ENCODE measurements around the gene SLC22A13. TPM values are rescaled to one million over a fixed set of nuclear protein-coding genes. Genes with fewer than 3 reads are reported as not detected.

SLC22A13 gene
- total and polyA plus RNA-seq, 10 of the 15 experiments (the other 5 are each of a cell fraction or from before 2014, with no cell fraction given), result 0.03 to 0.19 (median 0.11) TPM; not detected in 5

- ChIA-PET SMC1A (ENCODE audit: uncharacterized antibody, unreplicated experiment) (no interaction called here), POLR2A (no interaction called here), CTCF (no interaction called here), RAD21 (ENCODE audit: unreplicated experiment) (no interaction called here)
- Histone ChIP-seq H3K9ac (ENCODE audit: control insufficient read depth, insufficient read depth, low read length) (no peak overlapping the region), H3K79me2 (ENCODE audit: control insufficient read depth, insufficient read depth, low read length) (no peaks in the 10 kb centered on the region), H2AFZ (ENCODE audit: control insufficient read depth, low read depth, low read length) (no peak overlapping the region), H3K36me3 (ENCODE audit: control insufficient read depth in 2 of 2, insufficient read depth in 2 of 2, low read length in 1 of 2) (no peaks in the 10 kb centered on the region), H3K27ac (ENCODE audit: control insufficient read depth, insufficient read depth) (no peak overlapping the region), H3K4me1 (ENCODE audit: control insufficient read depth, insufficient read depth, low read length) (no peaks in the 10 kb centered on the region), H4K20me1 (ENCODE audit: control insufficient read depth, insufficient read depth) (no peaks in the 10 kb centered on the region), H3K4me3 (no peak overlapping the region), H3K4me2 (ENCODE audit: control insufficient read depth, insufficient read depth) (no peak overlapping the region), H3K27me3 (replicated peaks in 1 of 2; ENCODE audit: control insufficient read depth in 2 of 2, insufficient read depth in 2 of 2, low read length in 1 of 2) (no peaks in the 10 kb centered on the region; a peak in 1 of 4 replicates), H3K9me3 (replicated peaks; ENCODE audit: control insufficient read depth, insufficient read depth, low read length) (no peaks in the 10 kb centered on the region; the same call in 2 of the 3 replicates)
- no peak for ATAC-seq
- FAIRE-seq, result no peak
- TF ChIP-seq CBX5 (IDR thresholded peaks at IDR 0.05; ENCODE audit: low read depth) (no peak), NKRF (conservative IDR thresholded peaks at IDR 0.05) (no peak), PBX3 (IDR thresholded peaks at IDR 0.05; ENCODE audit: insufficient replicate concordance, low read depth, low read length) (no peak)
- TF ChIP-seq, protein P1, sequence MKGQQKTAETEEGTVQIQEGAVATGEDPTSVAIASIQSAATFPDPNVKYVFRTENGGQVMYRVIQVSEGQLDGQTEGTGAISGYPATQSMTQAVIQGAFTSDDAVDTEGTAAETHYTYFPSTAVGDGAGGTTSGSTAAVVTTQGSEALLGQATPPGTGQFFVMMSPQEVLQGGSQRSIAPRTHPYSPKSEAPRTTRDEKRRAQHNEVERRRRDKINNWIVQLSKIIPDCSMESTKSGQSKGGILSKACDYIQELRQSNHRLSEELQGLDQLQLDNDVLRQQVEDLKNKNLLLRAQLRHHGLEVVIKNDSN (IDR thresholded peaks at IDR 0.05; ENCODE audit: borderline replicate concordance, extremely low read length, insufficient read depth, low read depth, low read length), result no peak
- whole genome bisulfite sequencing (ENCODE audit: insufficient coverage, insufficient replicate concordance, low lambda C conversion rate, missing lambda C conversion rate), result 68% methylated on average over 13 of the region's 13 CpGs
- DNase-seq (ENCODE audit: low read depth, low spot score), result no peak
- intact Hi-C loops (cut with micrococcal nuclease; ENCODE audit: unreplicated experiment) (no loop called here), in situ Hi-C loops (cut with MboI) (no loop called here)
- BruUV-seq (replicated peaks), result no TSS peak
Measured at GRCh38 chr3:38276081-38276916, 10.7 kb downstream of the SLC22A13 start.
